GM12878 (cell line): Measurements from ENCODE around the gene SCRT2.

ENCODE experiments used
- CBX5 ChIP-seq: sonication (generic); IDR thresholded peaks from 2 replicates; pipeline ENCODE4 v1.6.1; 2016; ENCODE audit warnings: low read depth, moderate library complexity, mild to moderate bottlenecking, inconsistent platforms
- CHD4 ChIP-seq: fragments of 200-600 bp; sonication (generic); IDR thresholded peaks from 2 replicates; pipeline ENCODE4 v1.6.1; 2016; ENCODE audit warnings: mild to moderate bottlenecking
- FOS ChIP-seq: IDR thresholded peaks from 3 replicates; pipeline ENCODE4 v1.6.1; 2011; ENCODE audit warnings: borderline replicate concordance; ENCODE audit not compliant: insufficient read length; ENCODE audit errors: extremely low read depth
- POLR2A ChIP-seq: IDR thresholded peaks from 2 replicates; pipeline ENCODE4 v1.6.1; 2011; ENCODE audit warnings: low read depth, mild to moderate bottlenecking, low read length
- RAD51 ChIP-seq: fragments of 450-650 bp; IDR thresholded peaks from 2 replicates; pipeline ENCODE4 v1.6.1; 2016; ENCODE audit warnings: moderate library complexity, mild to moderate bottlenecking, inconsistent platforms
- RBBP5 ChIP-seq: fragments of 200-600 bp; sonication (generic); conservative IDR thresholded peaks from 2 replicates; pipeline ENCODE4 v1.6.1; 2016
- SIX5 ChIP-seq: IDR thresholded peaks from 2 replicates; pipeline ENCODE4 v1.6.1; 2011; ENCODE audit warnings: mild to moderate bottlenecking, low read depth, low read length, moderate library complexity; ENCODE audit not compliant: severe bottlenecking
- SMAD1 ChIP-seq: fragments of 450-650 bp; IDR thresholded peaks from 2 replicates; pipeline ENCODE4 v1.6.1; 2018; ENCODE audit warnings: mild to moderate bottlenecking, low read depth; ENCODE audit not compliant: partially characterized antibody
- SP1 ChIP-seq: IDR thresholded peaks from one replicate; pipeline ENCODE4 v1.6.1; 2011; ENCODE audit warnings: low read depth, low read length
- TF ChIP-seq, protein P1 (sequence below), 3 experiments: IDR thresholded peaks in 2 of 3; conservative IDR thresholded peaks in 1 of 3; 2 replicates each; pipeline ENCODE4 v1.5.1; 2011; ENCODE audit warnings: low read depth in 3 of 3, low read length in 3 of 3, mild to moderate bottlenecking in 3 of 3, control low read depth in 2 of 3, moderate library complexity in 2 of 3, inconsistent platforms in 1 of 3, mixed read lengths in 1 of 3; ENCODE audit not compliant: control insufficient read depth in 2 of 3, insufficient read depth in 1 of 3; ENCODE audit errors: extremely low read depth in 1 of 3
- TF ChIP-seq, protein P2 (sequence below): IDR thresholded peaks from 2 replicates; pipeline ENCODE4 v1.6.1; 2012; ENCODE audit warnings: mild to moderate bottlenecking, low read depth, low read length
- TF ChIP-seq, protein P3 (sequence below): IDR thresholded peaks from 2 replicates; pipeline ENCODE4 v1.6.1; 2012; ENCODE audit warnings: low read depth, low read length, improper control_type of control experiment

DNA sequence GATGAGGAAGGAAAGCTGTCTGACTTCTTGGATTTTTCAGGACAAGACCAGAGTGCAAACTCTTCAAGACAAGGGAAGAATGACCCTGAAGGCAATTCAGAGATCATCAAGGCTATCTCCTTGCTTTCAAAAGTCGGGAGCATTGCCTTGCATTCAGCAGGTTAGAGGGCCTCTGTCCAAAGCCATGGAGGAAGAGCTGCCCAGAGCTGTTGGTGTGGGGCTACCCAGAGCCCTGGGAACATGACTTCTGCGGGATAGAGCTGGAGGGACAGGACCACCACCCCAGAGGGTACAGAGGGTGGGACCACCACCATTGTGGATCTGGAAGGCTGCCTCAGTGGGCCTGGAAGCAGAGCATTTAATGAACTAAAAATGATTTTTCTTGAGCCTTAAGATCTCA is 17.4 kb downstream of the SCRT2 start:
- TF ChIP-seq, protein P1, sequence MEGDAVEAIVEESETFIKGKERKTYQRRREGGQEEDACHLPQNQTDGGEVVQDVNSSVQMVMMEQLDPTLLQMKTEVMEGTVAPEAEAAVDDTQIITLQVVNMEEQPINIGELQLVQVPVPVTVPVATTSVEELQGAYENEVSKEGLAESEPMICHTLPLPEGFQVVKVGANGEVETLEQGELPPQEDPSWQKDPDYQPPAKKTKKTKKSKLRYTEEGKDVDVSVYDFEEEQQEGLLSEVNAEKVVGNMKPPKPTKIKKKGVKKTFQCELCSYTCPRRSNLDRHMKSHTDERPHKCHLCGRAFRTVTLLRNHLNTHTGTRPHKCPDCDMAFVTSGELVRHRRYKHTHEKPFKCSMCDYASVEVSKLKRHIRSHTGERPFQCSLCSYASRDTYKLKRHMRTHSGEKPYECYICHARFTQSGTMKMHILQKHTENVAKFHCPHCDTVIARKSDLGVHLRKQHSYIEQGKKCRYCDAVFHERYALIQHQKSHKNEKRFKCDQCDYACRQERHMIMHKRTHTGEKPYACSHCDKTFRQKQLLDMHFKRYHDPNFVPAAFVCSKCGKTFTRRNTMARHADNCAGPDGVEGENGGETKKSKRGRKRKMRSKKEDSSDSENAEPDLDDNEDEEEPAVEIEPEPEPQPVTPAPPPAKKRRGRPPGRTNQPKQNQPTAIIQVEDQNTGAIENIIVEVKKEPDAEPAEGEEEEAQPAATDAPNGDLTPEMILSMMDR (IDR thresholded peaks at IDR 0.05 in 2 of 3, conservative IDR thresholded peaks at IDR 0.05 in 1 of 3; ENCODE audit: control insufficient read depth in 2 of 3, extremely low read depth in 1 of 3, insufficient read depth in 1 of 3, low read depth in 3 of 3, low read length in 3 of 3) = no peak
- TF ChIP-seq SP1 = no peak
- no peak for TF ChIP-seq FOS
- TF ChIP-seq RBBP5 = no peak
- no peak for TF ChIP-seq CHD4
- TF ChIP-seq CBX5 = no peak
- no peak for TF ChIP-seq POLR2A
- TF ChIP-seq, protein P2, sequence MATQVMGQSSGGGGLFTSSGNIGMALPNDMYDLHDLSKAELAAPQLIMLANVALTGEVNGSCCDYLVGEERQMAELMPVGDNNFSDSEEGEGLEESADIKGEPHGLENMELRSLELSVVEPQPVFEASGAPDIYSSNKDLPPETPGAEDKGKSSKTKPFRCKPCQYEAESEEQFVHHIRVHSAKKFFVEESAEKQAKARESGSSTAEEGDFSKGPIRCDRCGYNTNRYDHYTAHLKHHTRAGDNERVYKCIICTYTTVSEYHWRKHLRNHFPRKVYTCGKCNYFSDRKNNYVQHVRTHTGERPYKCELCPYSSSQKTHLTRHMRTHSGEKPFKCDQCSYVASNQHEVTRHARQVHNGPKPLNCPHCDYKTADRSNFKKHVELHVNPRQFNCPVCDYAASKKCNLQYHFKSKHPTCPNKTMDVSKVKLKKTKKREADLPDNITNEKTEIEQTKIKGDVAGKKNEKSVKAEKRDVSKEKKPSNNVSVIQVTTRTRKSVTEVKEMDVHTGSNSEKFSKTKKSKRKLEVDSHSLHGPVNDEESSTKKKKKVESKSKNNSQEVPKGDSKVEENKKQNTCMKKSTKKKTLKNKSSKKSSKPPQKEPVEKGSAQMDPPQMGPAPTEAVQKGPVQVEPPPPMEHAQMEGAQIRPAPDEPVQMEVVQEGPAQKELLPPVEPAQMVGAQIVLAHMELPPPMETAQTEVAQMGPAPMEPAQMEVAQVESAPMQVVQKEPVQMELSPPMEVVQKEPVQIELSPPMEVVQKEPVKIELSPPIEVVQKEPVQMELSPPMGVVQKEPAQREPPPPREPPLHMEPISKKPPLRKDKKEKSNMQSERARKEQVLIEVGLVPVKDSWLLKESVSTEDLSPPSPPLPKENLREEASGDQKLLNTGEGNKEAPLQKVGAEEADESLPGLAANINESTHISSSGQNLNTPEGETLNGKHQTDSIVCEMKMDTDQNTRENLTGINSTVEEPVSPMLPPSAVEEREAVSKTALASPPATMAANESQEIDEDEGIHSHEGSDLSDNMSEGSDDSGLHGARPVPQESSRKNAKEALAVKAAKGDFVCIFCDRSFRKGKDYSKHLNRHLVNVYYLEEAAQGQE = no peak
- TF ChIP-seq SMAD1 = no peak
- TF ChIP-seq, protein P3, sequence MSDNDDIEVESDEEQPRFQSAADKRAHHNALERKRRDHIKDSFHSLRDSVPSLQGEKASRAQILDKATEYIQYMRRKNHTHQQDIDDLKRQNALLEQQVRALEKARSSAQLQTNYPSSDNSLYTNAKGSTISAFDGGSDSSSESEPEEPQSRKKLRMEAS = no peak
- TF ChIP-seq SIX5 = no peak
- no peak for TF ChIP-seq RAD51
